Measurements from ENCODE around the gene GRHL1.

Gene GRHL1

DNA sequence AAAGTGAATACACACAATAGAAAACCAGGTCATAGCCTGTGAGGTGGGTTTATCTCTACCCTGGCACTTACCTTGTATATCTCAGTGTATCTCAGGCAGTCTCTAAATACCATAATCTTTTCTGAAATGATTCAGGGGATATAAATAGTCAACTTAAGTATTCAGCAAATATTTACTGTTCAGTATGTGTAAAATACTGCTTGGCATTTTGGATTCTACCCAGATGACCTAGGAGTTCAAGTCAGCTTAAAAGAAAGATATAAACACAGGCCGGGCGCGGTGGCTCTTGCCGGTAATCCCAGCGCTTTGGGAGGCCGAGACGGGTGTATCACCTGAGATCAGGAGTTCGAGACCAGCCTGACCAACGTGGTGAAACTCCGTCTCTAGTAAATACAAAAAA, 23.8 kb downstream of the GRHL1 start:
- peaks cover 38% of the 10 kb centered on the region for H3K27me3 Mint-ChIP-seq
- no peak for ATAC-seq
- no peak overlapping the region for H3K27ac Mint-ChIP-seq
- H3K9me3 Mint-ChIP-seq, result peaks cover 7% of the 10 kb centered on the region
- H3K36me3 Mint-ChIP-seq, result no peaks in the 10 kb centered on the region
- no peak overlapping the region for H3K4me3 Mint-ChIP-seq
- H3K4me1 Mint-ChIP-seq, result no peaks in the 10 kb centered on the region

- H3K4me1 Mint-ChIP-seq, result no peaks in the 10 kb centered on the region
- no peak overlapping the region for H3K4me3 Mint-ChIP-seq
- peaks cover 7% of the 10 kb centered on the region for H3K9me3 Mint-ChIP-seq
- H3K27ac Mint-ChIP-seq, result no peak overlapping the region
- H3K36me3 Mint-ChIP-seq, result no peaks in the 10 kb centered on the region
- ATAC-seq, result no peak
- H3K27me3 Mint-ChIP-seq, result peaks cover 38% of the 10 kb centered on the region
Observed at GRCh38 chr2:9975805-9976447, 24.4 kb downstream of the GRHL1 start.

- Mint-ChIP-seq H3K27me3 (peaks cover 31% of the 10 kb centered on the region), H3K4me3 (no peak overlapping the region), H3K36me3 (no peaks in the 10 kb centered on the region), H3K9me3 (peaks cover 7% of the 10 kb centered on the region), H3K27ac (no peak overlapping the region), H3K4me1 (peaks cover 8% of the 10 kb centered on the region)
- ATAC-seq, result no peak
Observed at GRCh38 chr2:9979977-9980376, 28.5 kb downstream of the GRHL1 start.

- H3K27ac Mint-ChIP-seq, result no peak overlapping the region
- H3K27me3 Mint-ChIP-seq, result peaks cover 31% of the 10 kb centered on the region
- H3K4me3 Mint-ChIP-seq, result no peak overlapping the region
- H3K36me3 Mint-ChIP-seq, result no peaks in the 10 kb centered on the region
- H3K9me3 Mint-ChIP-seq, result peaks cover 7% of the 10 kb centered on the region
- ATAC-seq, result no peak
- peaks cover 8% of the 10 kb centered on the region for H3K4me1 Mint-ChIP-seq
Observed at GRCh38 chr2:9980520-9980919, 29.0 kb downstream of the GRHL1 start.

GRCh38 chr2:9981655-9982054, 30.2 kb downstream of the GRHL1 start:
- peaks cover 20% of the 10 kb centered on the region for H3K27me3 Mint-ChIP-seq
- peaks cover 8% of the 10 kb centered on the region for H3K4me1 Mint-ChIP-seq
- no peak overlapping the region for H3K4me3 Mint-ChIP-seq
- no peak overlapping the region for H3K27ac Mint-ChIP-seq
- no peak for ATAC-seq
- peaks cover 7% of the 10 kb centered on the region for H3K9me3 Mint-ChIP-seq
- no peaks in the 10 kb centered on the region for H3K36me3 Mint-ChIP-seq

DNA sequence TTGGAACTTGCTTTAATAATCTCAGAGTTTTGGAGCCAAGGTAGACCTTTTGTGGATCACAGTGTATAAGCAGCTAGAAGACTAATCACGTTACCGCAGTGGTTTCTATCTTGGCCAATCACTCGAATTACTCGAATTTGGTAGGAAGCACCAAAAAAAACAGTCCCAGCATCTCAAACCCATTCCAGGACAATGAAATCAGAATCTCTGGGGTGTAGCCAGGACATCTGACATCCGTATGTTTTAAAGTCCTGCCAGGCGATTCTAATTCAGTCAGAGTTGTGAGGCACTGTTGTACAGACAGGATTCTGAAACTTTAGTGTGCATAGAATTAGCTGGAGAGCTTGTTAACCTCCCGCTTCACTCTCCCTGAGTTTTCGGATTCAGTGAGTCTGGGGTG, 30.8 kb downstream of the GRHL1 start:
- H3K4me3 Mint-ChIP-seq, result no peak overlapping the region
- H3K4me1 Mint-ChIP-seq, result peaks cover 8% of the 10 kb centered on the region
- peaks cover 14% of the 10 kb centered on the region for H3K27me3 Mint-ChIP-seq
- peaks cover 7% of the 10 kb centered on the region for H3K9me3 Mint-ChIP-seq
- no peak overlapping the region for H3K27ac Mint-ChIP-seq
- H3K36me3 Mint-ChIP-seq, result no peaks in the 10 kb centered on the region
- ATAC-seq, result no peak

- Mint-ChIP-seq H3K36me3 (no peaks in the 10 kb centered on the region), H3K27me3 (peaks cover 8% of the 10 kb centered on the region), H3K4me1 (peaks cover 8% of the 10 kb centered on the region), H3K27ac (no peak overlapping the region), H3K4me3 (no peak overlapping the region), H3K9me3 (peaks cover 4% of the 10 kb centered on the region)
- ATAC-seq, result no peak
Observed at GRCh38 chr2:9982891-9983290, 31.4 kb downstream of the GRHL1 start.

DNA sequence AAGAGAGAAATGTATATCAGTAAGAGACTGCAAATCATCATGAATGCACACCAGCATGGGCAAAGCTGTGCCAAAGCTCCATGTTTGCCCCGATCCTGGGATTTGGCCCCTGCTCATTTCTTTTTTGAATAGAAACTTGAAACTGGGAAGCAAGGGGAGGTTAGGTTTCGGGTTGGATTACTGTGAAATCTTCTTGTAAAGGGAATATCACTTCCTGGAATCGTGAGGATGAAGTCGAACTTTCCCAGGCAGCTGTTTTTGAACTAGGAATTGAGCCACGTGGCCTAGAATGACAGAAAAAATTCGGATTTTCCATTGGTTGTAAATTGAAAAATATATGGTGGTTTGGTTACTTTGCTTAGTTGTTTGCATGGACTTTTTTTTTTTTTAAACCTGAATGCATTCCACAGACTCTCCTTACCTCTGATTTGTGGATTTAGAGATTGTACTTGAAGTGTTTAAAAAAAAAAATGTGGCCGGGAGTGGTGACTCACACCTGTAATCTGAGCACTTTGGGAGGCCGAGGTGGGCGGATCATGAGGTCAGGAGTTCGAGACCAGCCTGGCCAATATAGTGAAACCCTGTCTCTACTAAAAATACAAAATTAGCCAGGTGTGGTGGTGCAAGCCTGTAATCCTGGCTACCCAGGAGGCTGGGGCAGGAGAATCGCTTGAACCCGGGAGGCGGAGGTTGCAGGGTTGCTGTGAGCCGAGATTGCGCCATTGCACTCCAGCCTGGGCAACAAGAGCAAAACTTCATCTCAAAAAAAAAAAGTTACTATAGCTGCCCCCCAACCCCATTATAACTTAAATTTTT, 32.1 kb downstream of the GRHL1 start:
- H3K27ac Mint-ChIP-seq, result no peak overlapping the region
- H3K27me3 Mint-ChIP-seq, result peaks cover under 1% of the 10 kb centered on the region
- peaks cover 8% of the 10 kb centered on the region for H3K4me1 Mint-ChIP-seq
- ATAC-seq, result no peak
- H3K36me3 Mint-ChIP-seq, result no peaks in the 10 kb centered on the region
- H3K9me3 Mint-ChIP-seq, result no peaks in the 10 kb centered on the region
- H3K4me3 Mint-ChIP-seq, result no peak overlapping the region

- no peaks in the 10 kb centered on the region for H3K9me3 Mint-ChIP-seq
- H3K36me3 Mint-ChIP-seq, result no peaks in the 10 kb centered on the region
Observed at GRCh38 chr2:9984217-9984739, 32.8 kb downstream of the GRHL1 start.

GRCh38 chr2:9984871-9985480, 33.5 kb downstream of the GRHL1 start:
- H3K9me3 Mint-ChIP-seq, result no peaks in the 10 kb centered on the region
- H3K27ac Mint-ChIP-seq, result no peak overlapping the region
- peaks cover 8% of the 10 kb centered on the region for H3K4me1 Mint-ChIP-seq
- no peaks in the 10 kb centered on the region for H3K27me3 Mint-ChIP-seq
- no peak for ATAC-seq
- no peak overlapping the region for H3K4me3 Mint-ChIP-seq
- H3K36me3 Mint-ChIP-seq, result no peaks in the 10 kb centered on the region

More at GRCh38 chr2:9984217-9984739, 32.8 kb downstream of the GRHL1 start:
- Mint-ChIP-seq H3K4me1 (peaks cover 8% of the 10 kb centered on the region), H3K27ac (no peak overlapping the region), H3K4me3 (no peak overlapping the region), H3K27me3 (no peaks in the 10 kb centered on the region)
- no peak for ATAC-seq

DNA sequence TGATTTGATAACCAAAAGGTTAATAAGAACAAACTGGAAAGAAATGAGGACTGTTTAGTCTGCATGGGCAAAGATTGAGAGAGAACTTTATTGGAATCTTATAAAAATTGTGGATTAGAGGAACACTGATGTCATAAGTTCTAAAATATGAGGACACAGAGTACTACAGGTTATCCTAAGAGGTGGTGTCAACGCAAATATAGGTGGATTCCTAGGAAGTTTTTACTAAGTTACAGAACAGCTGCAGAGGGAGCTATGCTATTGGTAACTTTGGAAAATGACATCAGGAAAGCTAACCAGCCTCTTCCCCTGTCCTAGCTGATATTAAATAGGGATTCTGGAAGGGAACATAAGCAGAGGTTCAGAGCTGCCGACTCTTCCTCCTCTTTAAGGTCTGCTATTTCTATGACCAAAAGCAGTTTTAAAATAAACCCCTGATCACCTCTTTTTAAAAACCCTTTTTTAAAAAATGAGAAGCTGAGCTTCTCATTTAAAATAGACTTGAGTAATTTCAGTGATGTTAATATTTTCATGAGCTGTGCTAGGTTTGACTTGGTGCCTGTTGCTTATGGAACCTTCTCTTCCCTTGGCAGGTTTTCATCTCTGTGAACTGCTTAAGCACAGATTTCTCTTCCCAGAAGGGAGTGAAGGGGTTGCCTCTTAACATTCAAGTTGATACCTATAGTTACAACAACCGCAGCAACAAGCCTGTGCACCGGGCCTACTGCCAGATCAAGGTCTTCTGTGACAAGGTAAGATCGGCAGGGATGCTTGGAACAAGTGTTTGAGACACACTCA, 34.2 kb downstream of the GRHL1 start:
- no peaks in the 10 kb centered on the region for H3K36me3 Mint-ChIP-seq
- H3K27ac Mint-ChIP-seq, result no peak overlapping the region
- H3K9me3 Mint-ChIP-seq, result no peaks in the 10 kb centered on the region
- H3K27me3 Mint-ChIP-seq, result no peaks in the 10 kb centered on the region
- H3K4me1 Mint-ChIP-seq, result peaks cover 8% of the 10 kb centered on the region
- no peak overlapping the region for H3K4me3 Mint-ChIP-seq
- ATAC-seq, result no peak

DNA sequence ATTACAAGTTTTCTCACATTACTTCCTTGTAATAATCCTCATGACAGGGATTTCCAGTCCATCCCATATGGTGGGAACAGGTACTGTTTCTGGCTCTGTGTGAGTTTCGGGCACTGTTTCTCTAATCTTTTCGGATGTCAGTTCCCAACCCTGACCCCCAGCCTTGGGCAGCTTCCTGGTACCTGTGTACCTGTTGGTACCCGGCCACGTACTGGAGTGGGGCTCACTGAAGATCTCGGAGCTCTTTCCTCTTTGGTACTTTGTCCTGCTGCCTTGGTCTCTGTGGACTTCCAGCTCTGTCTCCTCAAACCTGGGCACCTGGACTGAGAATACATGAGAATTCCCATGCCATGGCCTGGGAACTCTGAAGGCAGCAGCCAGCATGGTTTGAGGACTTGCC, 36.8 kb downstream of the GRHL1 start:
- H3K4me3 Mint-ChIP-seq, result no peak overlapping the region
- H3K27ac Mint-ChIP-seq, result peak overlapping the region; percentile 35
- H3K27me3 Mint-ChIP-seq, result no peaks in the 10 kb centered on the region
- ATAC-seq, result no peak
- peaks cover 16% of the 10 kb centered on the region for H3K4me1 Mint-ChIP-seq
- no peaks in the 10 kb centered on the region for H3K9me3 Mint-ChIP-seq
- H3K36me3 Mint-ChIP-seq, result no peaks in the 10 kb centered on the region

DNA sequence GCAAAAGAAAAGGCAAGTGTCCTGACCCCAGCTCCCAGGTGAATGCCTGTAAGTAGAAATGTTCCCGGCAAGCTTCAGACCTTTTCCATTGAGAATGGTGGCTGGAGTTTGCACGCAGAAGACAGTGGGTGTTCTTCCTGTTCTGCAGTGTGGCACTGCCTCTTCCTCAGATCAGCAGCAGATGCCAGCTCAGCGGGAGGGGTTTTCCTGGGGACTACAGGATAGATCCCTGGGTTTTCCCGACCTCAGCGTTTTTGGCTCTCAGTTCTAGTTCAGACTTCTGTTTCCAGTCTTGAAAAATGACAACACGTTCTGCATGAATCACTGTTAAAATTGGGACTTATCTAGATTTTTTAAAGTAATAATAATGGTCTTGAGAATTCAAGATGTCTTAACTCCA, 39.2 kb downstream of the GRHL1 start:
- no peak overlapping the region for H3K4me3 Mint-ChIP-seq
- H3K4me1 Mint-ChIP-seq, result peaks cover 8% of the 10 kb centered on the region
- no peaks in the 10 kb centered on the region for H3K9me3 Mint-ChIP-seq
- no peak for ATAC-seq
- H3K27me3 Mint-ChIP-seq, result peaks cover 11% of the 10 kb centered on the region
- no peak overlapping the region for H3K27ac Mint-ChIP-seq
- H3K36me3 Mint-ChIP-seq, result no peaks in the 10 kb centered on the region

- Mint-ChIP-seq H3K27ac (no peak overlapping the region), H3K9me3 (no peaks in the 10 kb centered on the region), H3K4me3 (no peak overlapping the region), H3K4me1 (peaks cover 8% of the 10 kb centered on the region), H3K27me3 (peaks cover 11% of the 10 kb centered on the region), H3K36me3 (no peaks in the 10 kb centered on the region)
- no peak for ATAC-seq
Observed at GRCh38 chr2:9991221-9991620, 39.7 kb downstream of the GRHL1 start.

DNA sequence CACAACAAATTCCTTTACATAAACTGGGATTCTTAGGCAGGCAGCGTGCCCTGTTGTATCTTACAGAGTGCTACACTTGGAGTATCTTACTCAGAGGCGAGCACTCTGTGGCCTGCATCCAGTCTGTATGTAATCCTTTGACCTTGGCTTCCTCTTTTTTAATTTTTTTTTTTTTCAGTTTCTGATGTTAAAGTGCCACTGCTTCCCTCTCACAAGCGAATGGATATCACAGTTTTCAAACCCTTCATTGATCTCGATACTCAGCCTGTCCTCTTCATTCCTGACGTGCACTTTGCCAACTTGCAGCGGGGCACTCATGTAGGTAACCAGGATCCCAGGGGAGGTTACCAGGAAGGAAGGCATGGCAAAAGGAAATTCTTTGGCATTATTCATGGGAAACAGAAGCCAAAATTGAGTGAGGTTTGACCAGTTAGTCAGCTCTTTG, 40.4 kb downstream of the GRHL1 start:
- H3K9me3 Mint-ChIP-seq, result no peaks in the 10 kb centered on the region
- H3K27ac Mint-ChIP-seq, result no peak overlapping the region
- no peaks in the 10 kb centered on the region for H3K36me3 Mint-ChIP-seq
- no peak for ATAC-seq
- peaks cover 11% of the 10 kb centered on the region for H3K27me3 Mint-ChIP-seq
- no peak overlapping the region for H3K4me3 Mint-ChIP-seq
- peaks cover 8% of the 10 kb centered on the region for H3K4me1 Mint-ChIP-seq
